ENCODE results near the gene HMGA1.
"Not testable (repeated sequence)": the region's sequence is repeated elsewhere in the genome, so short reads cannot be mapped to it uniquely, and the experiment has no call there.

Gene HMGA1

DNA sequence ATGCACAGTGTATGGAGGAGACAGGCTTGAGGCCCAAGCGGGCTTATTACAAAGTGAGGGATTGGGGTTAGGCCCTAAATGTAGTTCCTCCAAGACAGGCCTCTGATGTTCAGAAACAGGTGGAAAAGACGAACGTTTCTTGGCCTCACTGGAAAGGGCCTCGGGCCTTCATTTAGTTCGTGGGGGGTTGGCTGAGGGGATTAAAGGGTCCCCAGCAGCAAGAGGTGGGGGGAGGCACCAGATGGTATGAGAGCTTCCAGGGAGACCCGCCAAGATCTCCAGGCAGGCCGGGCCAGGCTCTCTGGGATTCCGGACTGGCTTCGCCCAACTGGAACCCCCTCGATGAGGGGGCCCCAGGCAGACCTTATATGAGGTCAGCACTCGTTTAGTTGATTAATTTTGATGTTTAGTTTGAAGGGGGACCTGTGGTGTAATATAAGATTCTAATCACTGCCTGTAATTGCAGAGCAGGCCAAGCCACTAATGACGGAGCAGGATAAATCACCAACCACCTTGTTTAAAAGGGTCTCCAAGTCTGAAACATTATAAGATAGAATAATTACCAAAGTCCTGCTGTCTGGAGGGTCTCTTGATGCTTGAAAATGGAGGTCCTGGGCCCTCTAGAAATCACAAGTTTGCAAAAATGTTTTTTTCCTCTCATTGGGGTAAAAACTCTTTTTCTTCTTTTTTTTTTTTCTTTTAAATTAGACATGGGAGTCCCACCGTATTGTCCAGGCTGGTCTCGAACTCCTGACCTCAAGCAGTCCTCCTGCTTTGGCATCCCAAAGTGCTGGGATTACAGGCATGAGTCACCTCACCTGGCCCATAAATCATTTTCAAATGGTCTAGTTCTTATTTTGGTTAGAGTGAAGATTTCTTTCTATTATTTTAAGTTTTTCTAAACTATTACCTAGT is 2.2 kb downstream of the HMGA1 start:
- peaks cover 5% of the 10 kb centered on the region for H3K4me1 ChIP-seq (ENCODE audit: control insufficient read depth, insufficient read depth, low read length)
- no peaks in the 10 kb centered on the region for H3K27me3 ChIP-seq (ENCODE audit: control insufficient read depth, insufficient read depth, low read length)
- no peak overlapping the region for H3K27ac ChIP-seq (ENCODE audit: low read depth, low read length)
- no peak overlapping the region for H3K9ac ChIP-seq (ENCODE audit: low read length)
- H3K36me3 ChIP-seq (ENCODE audit: control insufficient read depth, insufficient read depth, low read length) = peaks cover 2% of the 10 kb centered on the region
- H3K4me3 ChIP-seq (ENCODE audit: low read length) = peak overlapping the region; percentile 73

GRCh38 chr6:34239500-34239825 is 2.8 kb downstream of the HMGA1 start:
- H3K9ac ChIP-seq (ENCODE audit: low read length) = no peak overlapping the region
- no peaks in the 10 kb centered on the region for H3K27me3 ChIP-seq (ENCODE audit: control insufficient read depth, insufficient read depth, low read length)
- peaks cover 5% of the 10 kb centered on the region for H3K4me1 ChIP-seq (ENCODE audit: control insufficient read depth, insufficient read depth, low read length)
- no peak overlapping the region for H3K4me3 ChIP-seq (ENCODE audit: low read length)
- peaks cover 2% of the 10 kb centered on the region for H3K36me3 ChIP-seq (ENCODE audit: control insufficient read depth, insufficient read depth, low read length)
- no peak overlapping the region for H3K27ac ChIP-seq (ENCODE audit: low read depth, low read length)

- no peak overlapping the region for H3K27ac ChIP-seq (ENCODE audit: low read depth, low read length)
- peaks cover 5% of the 10 kb centered on the region for H3K4me1 ChIP-seq (ENCODE audit: control insufficient read depth, insufficient read depth, low read length)
- no peak overlapping the region for H3K4me3 ChIP-seq (ENCODE audit: low read length)
- peaks cover 2% of the 10 kb centered on the region for H3K36me3 ChIP-seq (ENCODE audit: control insufficient read depth, insufficient read depth, low read length)
- H3K9ac ChIP-seq (ENCODE audit: low read length) = no peak overlapping the region
- no peaks in the 10 kb centered on the region for H3K27me3 ChIP-seq (ENCODE audit: control insufficient read depth, insufficient read depth, low read length)
Observed at GRCh38 chr6:34239893-34240292, 3.2 kb downstream of the HMGA1 start.

GRCh38 chr6:34240329-34241248 is 3.9 kb downstream of the HMGA1 start:
- no peak overlapping the region for H3K4me3 ChIP-seq (ENCODE audit: low read length)
- H3K27me3 ChIP-seq (ENCODE audit: control insufficient read depth, insufficient read depth, low read length) = no peaks in the 10 kb centered on the region
- H3K27ac ChIP-seq (ENCODE audit: low read depth, low read length) = no peak overlapping the region
- H3K36me3 ChIP-seq (ENCODE audit: control insufficient read depth, insufficient read depth, low read length) = peaks cover 2% of the 10 kb centered on the region
- H3K9ac ChIP-seq (ENCODE audit: low read length) = no peak overlapping the region
- H3K4me1 ChIP-seq (ENCODE audit: control insufficient read depth, insufficient read depth, low read length) = peaks cover 5% of the 10 kb centered on the region

GRCh38 chr6:34241351-34242215 is 4.9 kb downstream of the HMGA1 start:
- Histone ChIP-seq H3K9ac (ENCODE audit: low read length) (no peak overlapping the region), H3K36me3 (ENCODE audit: control insufficient read depth, insufficient read depth, low read length) (peaks cover 2% of the 10 kb centered on the region), H3K27ac (ENCODE audit: low read depth, low read length) (no peak overlapping the region), H3K27me3 (ENCODE audit: control insufficient read depth, insufficient read depth, low read length) (no peaks in the 10 kb centered on the region), H3K4me1 (ENCODE audit: control insufficient read depth, insufficient read depth, low read length) (no peaks in the 10 kb centered on the region), H3K4me3 (ENCODE audit: low read length) (no peak overlapping the region)

DNA sequence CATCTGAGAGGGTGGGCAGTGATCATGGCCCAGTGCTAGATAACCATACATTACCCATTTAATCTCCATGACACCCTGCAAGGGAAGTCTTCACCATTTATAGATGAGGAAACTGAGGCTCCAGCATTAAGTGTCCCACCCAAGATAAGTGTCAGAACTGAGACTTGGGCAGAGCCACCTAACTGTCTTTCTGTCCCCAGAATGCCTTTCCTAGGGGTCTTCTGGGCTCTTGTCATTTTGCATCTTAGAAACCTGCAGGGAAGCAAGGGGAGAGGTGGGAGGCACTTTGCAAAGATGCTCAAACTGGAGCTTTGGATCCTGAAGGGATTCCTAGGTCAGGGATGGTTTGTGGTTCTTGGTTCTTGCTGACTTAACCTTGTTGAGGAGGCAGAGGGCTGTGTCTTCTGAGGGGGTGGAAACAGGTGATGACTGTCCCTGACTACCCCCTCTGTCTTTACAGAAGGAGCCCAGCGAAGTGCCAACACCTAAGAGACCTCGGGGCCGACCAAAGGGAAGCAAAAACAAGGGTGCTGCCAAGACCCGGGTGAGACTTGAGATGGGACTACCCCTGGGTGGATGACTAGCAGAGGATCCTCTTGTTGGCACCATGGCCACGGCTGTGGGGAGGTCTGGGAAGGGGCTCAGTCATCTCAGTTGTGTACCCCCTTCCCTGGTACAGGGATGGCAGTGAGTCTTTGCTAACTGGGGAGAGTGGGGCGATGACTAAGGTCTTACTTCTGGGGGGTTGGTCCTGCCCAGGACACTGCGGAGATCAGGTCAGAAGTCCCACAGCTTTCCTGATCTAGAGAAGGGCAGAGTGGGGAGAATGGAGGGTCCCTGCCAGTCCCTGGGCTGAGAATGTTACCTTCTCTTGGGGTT is 5.8 kb downstream of the HMGA1 start:
- Histone ChIP-seq H3K27ac (ENCODE audit: low read depth, low read length) (no peak overlapping the region), H3K4me3 (ENCODE audit: low read length) (no peak overlapping the region), H3K27me3 (ENCODE audit: control insufficient read depth, insufficient read depth, low read length) (no peaks in the 10 kb centered on the region), H3K36me3 (ENCODE audit: control insufficient read depth, insufficient read depth, low read length) (peaks cover 2% of the 10 kb centered on the region), H3K9ac (ENCODE audit: low read length) (no peak overlapping the region), H3K4me1 (ENCODE audit: control insufficient read depth, insufficient read depth, low read length) (no peaks in the 10 kb centered on the region)

DNA sequence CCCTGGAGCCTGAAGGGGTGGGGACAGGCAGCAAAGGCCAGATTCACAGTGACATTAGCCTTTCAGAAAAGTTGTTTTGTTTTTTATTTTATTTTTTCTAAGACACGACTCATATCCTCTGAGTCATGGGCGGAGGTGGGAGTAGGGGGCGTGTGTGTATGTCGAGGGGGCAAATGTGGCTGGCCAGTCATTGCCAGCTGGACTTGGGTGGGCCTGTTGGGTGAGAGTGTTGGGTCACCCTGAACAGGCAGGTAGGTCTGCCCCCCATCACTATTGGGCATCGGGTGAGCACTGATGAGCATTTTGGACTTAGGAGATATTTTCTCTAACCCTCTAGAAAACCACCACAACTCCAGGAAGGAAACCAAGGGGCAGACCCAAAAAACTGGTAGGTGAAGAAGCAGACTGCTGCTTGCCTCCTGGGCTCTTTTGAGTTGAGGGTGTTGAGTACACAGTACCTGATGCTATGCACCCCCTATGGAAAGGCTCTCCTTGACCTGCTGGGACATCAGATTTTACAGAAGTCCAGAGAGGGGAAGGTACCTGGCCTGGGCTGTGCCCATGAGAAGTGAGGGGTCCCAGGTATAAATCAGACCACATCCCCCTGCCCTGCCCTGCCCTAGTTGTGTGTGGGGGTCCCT is 6.6 kb downstream of the HMGA1 start:
- Histone ChIP-seq H3K4me3 (ENCODE audit: low read length) (no peak overlapping the region), H3K27ac (ENCODE audit: low read depth, low read length) (no peak overlapping the region), H3K9ac (ENCODE audit: low read length) (no peak overlapping the region), H3K27me3 (ENCODE audit: control insufficient read depth, insufficient read depth, low read length) (no peaks in the 10 kb centered on the region), H3K4me1 (ENCODE audit: control insufficient read depth, insufficient read depth, low read length) (peaks cover 4% of the 10 kb centered on the region), H3K36me3 (ENCODE audit: control insufficient read depth, insufficient read depth, low read length) (peaks cover 2% of the 10 kb centered on the region)

DNA sequence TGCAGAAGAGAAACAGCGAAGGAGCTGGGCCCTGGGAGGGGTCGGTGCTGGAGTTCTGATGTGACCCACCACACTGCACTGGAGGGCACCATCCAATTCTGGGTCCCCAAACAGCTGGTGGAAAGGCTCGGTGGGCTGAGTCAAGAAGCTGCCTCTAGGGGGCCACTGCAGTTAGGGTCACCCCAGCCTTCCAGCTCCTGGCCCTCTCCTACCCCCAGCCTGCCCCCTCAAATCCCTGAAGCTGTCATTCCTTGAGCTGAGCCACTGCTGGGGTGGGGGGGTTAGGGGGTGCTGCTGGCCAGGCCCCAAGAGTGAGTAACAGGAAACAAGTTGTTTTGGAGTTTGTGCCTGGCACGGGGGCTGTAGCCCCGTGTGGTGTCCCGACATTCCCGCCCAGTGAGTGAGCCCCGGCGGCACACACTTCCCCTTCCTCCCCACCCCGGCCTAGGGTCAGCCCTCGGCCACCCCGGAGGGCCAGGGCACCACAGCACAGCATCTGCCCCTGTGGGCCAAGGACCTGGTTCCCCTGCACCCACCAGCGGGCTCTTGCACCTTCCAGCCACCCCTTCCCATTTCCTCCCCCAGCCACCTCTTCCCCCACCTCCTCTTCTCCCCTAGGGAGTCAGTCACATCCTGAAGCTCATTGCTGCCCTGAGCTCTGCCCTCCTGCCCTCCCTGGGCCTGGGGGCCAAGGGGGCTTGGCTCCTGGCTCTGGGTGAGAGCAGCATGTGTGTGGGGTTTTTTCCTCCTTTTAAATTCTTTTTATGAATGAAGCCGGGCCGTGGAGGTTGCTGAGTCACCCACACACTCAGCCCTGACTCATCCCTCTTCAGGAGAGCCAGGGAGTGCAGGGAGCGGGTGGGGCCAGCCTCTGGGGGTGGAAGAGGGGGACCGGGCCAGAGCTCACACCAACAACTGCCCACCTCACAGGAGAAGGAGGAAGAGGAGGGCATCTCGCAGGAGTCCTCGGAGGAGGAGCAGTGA is 7.5 kb downstream of the HMGA1 start:
- Histone ChIP-seq H3K4me3 (ENCODE audit: low read length) (no peak overlapping the region), H3K9ac (ENCODE audit: low read length) (no peak overlapping the region), H3K4me1 (ENCODE audit: control insufficient read depth, insufficient read depth, low read length) (peaks cover 5% of the 10 kb centered on the region), H3K27me3 (ENCODE audit: control insufficient read depth, insufficient read depth, low read length) (no peaks in the 10 kb centered on the region), H3K36me3 (ENCODE audit: control insufficient read depth, insufficient read depth, low read length) (peaks cover 2% of the 10 kb centered on the region), H3K27ac (ENCODE audit: low read depth, low read length) (no peak overlapping the region)

DNA sequence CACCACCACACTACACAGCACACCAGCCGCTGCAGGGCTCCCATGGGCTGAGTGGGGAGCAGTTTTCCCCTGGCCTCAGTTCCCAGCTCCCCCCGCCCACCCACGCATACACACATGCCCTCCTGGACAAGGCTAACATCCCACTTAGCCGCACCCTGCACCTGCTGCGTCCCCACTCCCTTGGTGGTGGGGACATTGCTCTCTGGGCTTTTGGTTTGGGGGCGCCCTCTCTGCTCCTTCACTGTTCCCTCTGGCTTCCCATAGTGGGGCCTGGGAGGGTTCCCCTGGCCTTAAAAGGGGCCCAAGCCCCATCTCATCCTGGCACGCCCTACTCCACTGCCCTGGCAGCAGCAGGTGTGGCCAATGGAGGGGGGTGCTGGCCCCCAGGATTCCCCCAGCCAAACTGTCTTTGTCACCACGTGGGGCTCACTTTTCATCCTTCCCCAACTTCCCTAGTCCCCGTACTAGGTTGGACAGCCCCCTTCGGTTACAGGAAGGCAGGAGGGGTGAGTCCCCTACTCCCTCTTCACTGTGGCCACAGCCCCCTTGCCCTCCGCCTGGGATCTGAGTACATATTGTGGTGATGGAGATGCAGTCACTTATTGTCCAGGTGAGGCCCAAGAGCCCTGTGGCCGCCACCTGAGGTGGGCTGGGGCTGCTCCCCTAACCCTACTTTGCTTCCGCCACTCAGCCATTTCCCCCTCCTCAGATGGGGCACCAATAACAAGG is 8.5 kb downstream of the HMGA1 start:
- not testable (repeated sequence) for H3K27ac ChIP-seq (ENCODE audit: low read depth, low read length); H3K36me3 ChIP-seq (ENCODE audit: control insufficient read depth, insufficient read depth, low read length); H3K27me3 ChIP-seq (ENCODE audit: control insufficient read depth, insufficient read depth, low read length); H3K4me1 ChIP-seq (ENCODE audit: control insufficient read depth, insufficient read depth, low read length); H3K4me3 ChIP-seq (ENCODE audit: low read length); H3K9ac ChIP-seq (ENCODE audit: low read length)

DNA sequence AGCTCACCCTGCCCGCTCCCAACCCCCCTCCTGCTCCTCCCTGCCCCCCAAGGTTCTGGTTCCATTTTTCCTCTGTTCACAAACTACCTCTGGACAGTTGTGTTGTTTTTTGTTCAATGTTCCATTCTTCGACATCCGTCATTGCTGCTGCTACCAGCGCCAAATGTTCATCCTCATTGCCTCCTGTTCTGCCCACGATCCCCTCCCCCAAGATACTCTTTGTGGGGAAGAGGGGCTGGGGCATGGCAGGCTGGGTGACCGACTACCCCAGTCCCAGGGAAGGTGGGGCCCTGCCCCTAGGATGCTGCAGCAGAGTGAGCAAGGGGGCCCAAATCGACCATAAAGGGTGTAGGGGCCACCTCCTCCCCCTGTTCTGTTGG is 9.1 kb downstream of the HMGA1 start:
- H3K4me3 ChIP-seq (ENCODE audit: low read length); H3K27me3 ChIP-seq (ENCODE audit: control insufficient read depth, insufficient read depth, low read length); H3K36me3 ChIP-seq (ENCODE audit: control insufficient read depth, insufficient read depth, low read length); H3K4me1 ChIP-seq (ENCODE audit: control insufficient read depth, insufficient read depth, low read length); H3K9ac ChIP-seq (ENCODE audit: low read length); H3K27ac ChIP-seq (ENCODE audit: low read depth, low read length): not testable (repeated sequence)

Data from rectal smooth muscle tissue (tissue), 1 donor.